Heart right ventricle (tissue), 16 donors: ENCODE results near the gene EIF4ENIF1. TPM values are rescaled to one million over a fixed set of nuclear protein-coding genes. Genes with fewer than 3 reads are reported as not detected.

Experiments
- ATAC-seq, 8 donors: fragments of 200-7000 bp; cut with Tn5 transposase; one replicate each; pipeline ENCODE4 v1.9.1; 2020; ENCODE audit warnings: mild to moderate bottlenecking in 8 of 8, moderate library complexity in 8 of 8, moderate number of reproducible peaks in 1 of 8
- DNase-seq, 2 donors: peaks; one replicate each; pipeline ENCODE4 v3.0.0-alpha.2; 2020
- H3K27ac ChIP-seq, 10 donors: fragments of 200-600 bp; sonication (generic) in 2 of 10; one replicate each; pipeline versions ENCODE4 v1.5.0 to v1.8.0; 2020 to 2022; ENCODE audit warnings: mild to moderate bottlenecking in 3 of 10
- H3K27me3 ChIP-seq, 7 donors: fragments of 200-600 bp; one replicate each; pipeline ENCODE4 v1.8.0; 2021 to 2022; ENCODE audit warnings: mild to moderate bottlenecking in 2 of 7
- H3K36me3 ChIP-seq, 9 donors: fragments of 200-600 bp; sonication (generic) in 1 of 9; one replicate each; pipeline versions ENCODE4 v1.5.0 to v1.8.0; 2020 to 2022; ENCODE audit warnings: mild to moderate bottlenecking in 2 of 9
- H3K4me1 ChIP-seq, 9 donors: fragments of 200-600 bp; sonication (generic) in 1 of 9; one replicate each; pipeline versions ENCODE4 v1.5.0 to v1.8.0; 2020 to 2022; ENCODE audit warnings: mild to moderate bottlenecking in 4 of 9
- H3K4me3 ChIP-seq, 10 donors: fragments of 200-600 bp; sonication (generic) in 2 of 10; one replicate each; pipeline versions ENCODE4 v1.5.0 to v1.8.0; 2020 to 2022; ENCODE audit warnings: mild to moderate bottlenecking in 7 of 10, moderate library complexity in 2 of 10
- H3K9me3 ChIP-seq, 11 donors: fragments of 200-600 bp in 10 of 11; sonication (generic) in 2 of 11; one replicate each; pipeline versions ENCODE4 v1.5.0 to v1.8.0; 2013 to 2022; ENCODE audit warnings: mild to moderate bottlenecking in 2 of 11, control low read depth in 1 of 11, moderate library complexity in 1 of 11
- WGBS, 2 donors: extraction: QIAGEN DNeasy Blood & Tissue Kit; methylation state at CpG; one replicate each; pipeline ENCODE4 v1.1.7; 2013; ENCODE audit warnings: inconsistent platforms in 1 of 2; 5-methylcytosine and 5-hydroxymethylcytosine counted together
- intact Hi-C, 10 donors: fragments of 100-400 bp; cut with DNase I; formaldehyde crosslinking; loops; one replicate each; pipeline versions ENCODE4 v1.11.1 to v1.14.2; 2022
- polyA plus RNA-seq, 2 donors: library from polyadenylated mRNA; stranded (reverse); fragments of 200-250 nt; gene quantifications; one replicate each; pipeline ENCODE4 v1.2.3, GENCODE V29; 2013
- total RNA-seq, 10 donors: library from RNA; stranded (reverse); fragmentation: NEBNext Ultra II Directional in 3 of 10; extraction: Animal tissue kit (Norgen Biotek cat#: 25700) in 3 of 10; gene quantifications; one replicate each; pipeline versions ENCODE4 v1.2.1 to v1.2.4, GENCODE V29; 2021 to 2023
- TF ChIP-seq, protein P1 (sequence below), 9 donors: fragments of 200-600 bp; sonication (generic) in 2 of 9; IDR thresholded peaks; one replicate each; pipeline versions ENCODE4 v1.5.0 to v1.8.0; 2021 to 2022; ENCODE audit warnings: antibody characterized with exemption in 9 of 9, mild to moderate bottlenecking in 5 of 9, moderate library complexity in 1 of 9
- donor health status: Arrhythmogenic right ventricular cardiomyopathy.
- donor health status: ischemic (EF 13 %, LVEDD 7.1; RV severe dilation, severe dysfunction).
- donor health status: healthy with polysubstance abuse.
- donor health status: DM: no; HTN: yes; CAD: no.
- donor health status: DM: no; HTN: no; CAD: no.
- donor health status: ischemic (EF 25% LVEDD 6.9; RV normal size, moderate dysfunction).
- donor health status: ischemic (EF 25% LVEDD 5.7; RV mildly dilated, moderate dysfunction).
- donor health status: healthy.
- donor health status: DM: yes; HTN: yes; CAD: no.
- donor health status: Ischemic cardiomyopathy.
- donor health status: ischemic (EF 35%, LVEDD 5.7; RV mildly dilated, moderate dysfunction).
- donor health status: nonischemic (EF 11% LVEDD 7.7; RV severe dilation, severe dysfunction).
- donor health status: DM: yes; HTN: yes; CAD: no.
- donor health status: PGD.
- donor health status: ischemic (EF 29% LVEDD 5.4; RV normal size, mild dysfunction).
- donor health status: nonischemic (EF 23%, LVEDD 6.1; RV moderate dilation, normal function).

Gene EIF4ENIF1
- total and polyA plus RNA-seq, 12 donors: 9.0 to 31.9 (median 22.5) TPM

DNA sequence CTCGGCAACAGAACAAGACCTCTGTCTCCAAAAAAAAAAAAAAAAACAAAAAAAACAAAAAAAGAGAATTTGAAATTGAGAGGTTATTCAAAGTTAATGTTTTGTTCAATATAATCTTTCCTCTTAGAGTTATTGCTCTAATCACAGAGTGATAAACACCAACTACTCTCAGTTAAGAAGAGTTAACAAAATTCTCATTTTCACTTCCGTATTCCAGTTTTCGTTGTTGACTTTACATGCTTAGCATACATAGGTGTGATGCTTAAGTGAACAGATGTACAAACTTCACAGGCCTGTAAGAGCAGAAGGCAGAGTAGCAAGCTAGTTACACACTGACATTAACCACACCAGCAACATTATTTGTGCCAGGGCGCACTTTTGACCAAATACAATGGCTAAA lies 12.3 kb downstream of the EIF4ENIF1 start:
- H3K4me1 ChIP-seq: peaks cover 0 to 18% (median under 1%) of the 10 kb centered on the region in 9 donors
- H3K36me3 ChIP-seq: peaks cover 0 to 77% (median 6%) of the 10 kb centered on the region in 9 donors
- no peaks in the 10 kb centered on the region for H3K9me3 ChIP-seq
- no peak for DNase-seq
- H3K4me3 ChIP-seq: no peak overlapping the region
- WGBS, 2 donors: 95 to 96% methylated on average over 4 of the region's 4 CpGs
- intact Hi-C loops: no loop called here
- no peak overlapping the region for H3K27ac ChIP-seq
- ATAC-seq: no peak
- no peaks in the 10 kb centered on the region for H3K27me3 ChIP-seq
- TF ChIP-seq, protein P1, sequence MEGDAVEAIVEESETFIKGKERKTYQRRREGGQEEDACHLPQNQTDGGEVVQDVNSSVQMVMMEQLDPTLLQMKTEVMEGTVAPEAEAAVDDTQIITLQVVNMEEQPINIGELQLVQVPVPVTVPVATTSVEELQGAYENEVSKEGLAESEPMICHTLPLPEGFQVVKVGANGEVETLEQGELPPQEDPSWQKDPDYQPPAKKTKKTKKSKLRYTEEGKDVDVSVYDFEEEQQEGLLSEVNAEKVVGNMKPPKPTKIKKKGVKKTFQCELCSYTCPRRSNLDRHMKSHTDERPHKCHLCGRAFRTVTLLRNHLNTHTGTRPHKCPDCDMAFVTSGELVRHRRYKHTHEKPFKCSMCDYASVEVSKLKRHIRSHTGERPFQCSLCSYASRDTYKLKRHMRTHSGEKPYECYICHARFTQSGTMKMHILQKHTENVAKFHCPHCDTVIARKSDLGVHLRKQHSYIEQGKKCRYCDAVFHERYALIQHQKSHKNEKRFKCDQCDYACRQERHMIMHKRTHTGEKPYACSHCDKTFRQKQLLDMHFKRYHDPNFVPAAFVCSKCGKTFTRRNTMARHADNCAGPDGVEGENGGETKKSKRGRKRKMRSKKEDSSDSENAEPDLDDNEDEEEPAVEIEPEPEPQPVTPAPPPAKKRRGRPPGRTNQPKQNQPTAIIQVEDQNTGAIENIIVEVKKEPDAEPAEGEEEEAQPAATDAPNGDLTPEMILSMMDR (IDR thresholded peaks at IDR 0.05): no peak

DNA sequence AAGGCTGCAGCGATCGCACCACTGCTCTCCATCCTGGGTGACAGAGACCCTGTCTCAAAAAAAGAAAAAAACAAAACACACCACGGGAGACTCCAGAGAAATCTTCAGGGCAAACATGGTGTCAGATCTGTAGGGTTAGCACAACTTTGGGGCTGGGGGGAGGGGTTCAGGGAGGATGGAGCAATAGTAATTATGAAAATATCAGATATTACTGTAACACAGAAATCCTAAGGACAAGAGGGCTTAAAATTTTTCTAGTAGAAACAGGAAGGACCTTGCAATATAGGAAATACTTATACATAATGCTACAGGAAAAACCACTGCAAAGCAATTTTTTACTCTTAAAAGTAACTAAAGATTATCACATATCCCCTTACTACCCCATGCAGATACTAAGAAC lies 13.8 kb downstream of the EIF4ENIF1 start:
- ATAC-seq: no peak
- Histone ChIP-seq H3K36me3 (peaks cover 0 to 74% (median 6%) of the 10 kb centered on the region in 9 donors), H3K4me1 (peaks cover 0 to 18% (median 0%) of the 10 kb centered on the region in 9 donors)

DNA sequence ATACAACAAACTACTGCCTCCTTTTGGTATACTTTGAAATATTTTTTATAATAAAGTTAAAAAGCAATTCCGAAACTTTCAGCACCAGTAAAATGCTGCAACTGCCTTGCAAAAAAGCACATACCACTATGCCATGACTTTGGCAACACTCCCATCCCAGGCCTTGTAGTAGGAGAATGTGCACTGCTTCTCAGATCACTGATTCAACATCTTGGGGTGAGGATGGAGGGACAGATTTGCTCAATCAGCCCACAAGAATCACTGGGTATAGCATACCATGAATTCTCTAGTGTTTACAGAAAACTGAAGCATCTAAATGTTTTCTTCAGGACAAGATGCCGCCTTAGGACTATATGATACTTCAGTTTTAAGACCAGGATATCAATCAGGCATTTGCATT lies 14.9 kb downstream of the EIF4ENIF1 start:
- H3K27ac ChIP-seq: no peak overlapping the region
- H3K9me3 ChIP-seq: no peaks in the 10 kb centered on the region
- intact Hi-C loops: no loop called here
- H3K36me3 ChIP-seq: peaks cover 0 to 74% (median 6%) of the 10 kb centered on the region in 9 donors
- ATAC-seq: no peak
- no peaks in the 10 kb centered on the region for H3K27me3 ChIP-seq
- no peak for DNase-seq
- 95 to 98% methylated on average over 2 of the region's 2 CpGs for WGBS, 2 donors
- H3K4me3 ChIP-seq: no peak overlapping the region
- H3K4me1 ChIP-seq: peaks cover 0 to 18% (median 0%) of the 10 kb centered on the region in 9 donors
- TF ChIP-seq, protein P1 (IDR thresholded peaks at IDR 0.05): no peak

More for the DNA sequence above, 13.8 kb downstream of the EIF4ENIF1 start:
- Histone ChIP-seq H3K27me3 (no peaks in the 10 kb centered on the region), H3K27ac (no peak overlapping the region), H3K9me3 (no peaks in the 10 kb centered on the region), H3K4me3 (no peak overlapping the region)
- intact Hi-C loops: no loop called here
- 90 to 91% methylated on average over 3 of the region's 3 CpGs for WGBS, 2 donors
- TF ChIP-seq, protein P1 (IDR thresholded peaks at IDR 0.05): no peak
- DNase-seq: no peak

DNA sequence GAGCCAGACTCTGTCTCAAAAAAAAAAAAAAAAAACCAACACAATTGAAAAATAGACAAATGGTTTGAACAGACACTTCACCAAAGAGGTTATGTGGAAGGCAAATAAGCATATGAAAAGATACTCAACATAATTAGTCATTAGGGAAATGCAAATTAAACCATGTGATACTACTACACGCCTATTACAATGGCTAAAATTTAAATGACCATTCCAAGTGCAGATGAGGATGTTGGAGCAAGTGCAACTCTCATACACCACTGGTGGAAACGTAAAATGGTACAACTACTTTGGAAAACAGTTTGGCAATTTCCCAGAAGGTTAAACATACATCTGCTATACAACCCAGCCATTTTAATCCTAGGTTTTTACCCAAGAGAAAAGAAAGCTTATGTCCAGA lies 24.3 kb downstream of the EIF4ENIF1 start:
- no peak for DNase-seq
- intact Hi-C loops: loop anchor here in 1 of 10 donors (10.0 kb wide), 1 partner anchor 61 kb away; no protein-coding TSS in a partner anchor
- Histone ChIP-seq H3K4me1 (no peaks in the 10 kb centered on the region), H3K27ac (no peak overlapping the region), H3K27me3 (no peaks in the 10 kb centered on the region), H3K9me3 (no peaks in the 10 kb centered on the region), H3K36me3 (peaks cover 0 to 95% (median 58%) of the 10 kb centered on the region in 9 donors), H3K4me3 (no peak overlapping the region)
- no peak for ATAC-seq
- TF ChIP-seq, protein P1 (IDR thresholded peaks at IDR 0.05): no peak
- 80 to 85% methylated on average over 2 of the region's 2 CpGs for WGBS, 2 donors
